ENCODE measurements around the gene TCF7L2.

GRCh38 chr10:112945811-112946210 is 4.2 kb upstream of the TCF7L2 start:
- no peak for TF ChIP-seq GATA2 (IDR thresholded peaks at IDR 0.05; ENCODE audit: low read depth, low read length)
- TF ChIP-seq GATA3 (IDR thresholded peaks at IDR 0.05; ENCODE audit: low read depth, low read length): no peak

All from SH-SY5Y (cell line).